ENCODE data around the gene COL26A1. TPM values are rescaled to one million over a fixed set of nuclear protein-coding genes. Genes with fewer than 3 reads are reported as not detected.
A peak's percentile ranks its signal among the peaks of the same experiment; 100 is the strongest.

The COL26A1 gene
- total RNA-seq, 2 experiments from 2014 or later, result not detected

DNA sequence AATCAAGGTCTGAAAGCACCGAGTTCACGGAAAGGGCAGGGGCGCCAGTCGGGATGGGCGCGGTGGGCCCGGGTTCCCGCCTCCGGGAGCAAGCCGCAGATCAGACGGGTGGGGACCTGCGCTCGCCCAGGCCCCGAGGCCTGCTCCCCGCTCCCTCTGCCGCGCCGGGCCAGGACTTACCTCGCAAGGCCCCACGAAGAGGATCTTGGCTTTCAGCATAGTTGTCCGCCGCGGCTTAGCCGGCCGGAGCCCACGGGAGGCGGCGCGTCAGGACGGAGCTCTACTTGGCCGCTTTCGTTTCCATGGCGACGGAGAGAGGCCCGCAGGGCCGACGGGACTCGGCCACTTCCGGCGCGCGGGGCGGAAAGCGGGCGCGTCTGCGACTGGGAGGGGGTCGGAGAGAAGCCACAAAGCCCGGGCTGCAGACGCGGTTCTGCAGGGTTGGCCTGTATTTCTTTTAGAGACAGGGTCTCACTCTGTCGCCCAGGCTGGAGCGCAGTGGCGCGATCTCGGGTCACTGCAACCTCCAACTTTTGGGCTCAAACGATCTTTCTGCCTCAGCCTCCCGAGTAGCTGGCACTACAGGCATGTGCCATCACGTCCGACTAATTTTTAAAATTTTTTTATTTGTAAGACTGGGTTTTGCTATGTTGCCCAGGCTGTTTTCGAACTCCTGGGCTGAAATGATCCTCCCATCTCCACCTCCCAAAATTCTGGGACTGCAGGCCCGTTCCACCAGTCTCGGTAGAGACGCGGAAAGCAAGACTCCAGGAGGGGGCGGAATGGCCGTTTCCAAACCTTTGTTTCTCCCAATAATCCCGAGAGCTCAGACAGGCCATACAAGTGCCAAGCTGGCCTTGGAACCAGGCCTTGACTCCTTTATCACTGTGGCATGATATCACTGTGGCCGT, 40.9 kb upstream of the COL26A1 start, which contains the start of gene IFT22:
Gene IFT22 (minus strand): TSS at position 322 of the 911 bp plus-strand sequence. CDS start 103 bp downstream, at position 219.
- peak within 1 kb of the TSS; percentile 87 for H3K4me3 ChIP-seq (ENCODE audit: low read depth, low read length, poor library complexity, severe bottlenecking)
- BruUV-seq (replicated peaks), result TSS peak; percentile 98
- intact Hi-C loops (cut with micrococcal nuclease; ENCODE audit: unreplicated experiment), result no loop called here

DNA sequence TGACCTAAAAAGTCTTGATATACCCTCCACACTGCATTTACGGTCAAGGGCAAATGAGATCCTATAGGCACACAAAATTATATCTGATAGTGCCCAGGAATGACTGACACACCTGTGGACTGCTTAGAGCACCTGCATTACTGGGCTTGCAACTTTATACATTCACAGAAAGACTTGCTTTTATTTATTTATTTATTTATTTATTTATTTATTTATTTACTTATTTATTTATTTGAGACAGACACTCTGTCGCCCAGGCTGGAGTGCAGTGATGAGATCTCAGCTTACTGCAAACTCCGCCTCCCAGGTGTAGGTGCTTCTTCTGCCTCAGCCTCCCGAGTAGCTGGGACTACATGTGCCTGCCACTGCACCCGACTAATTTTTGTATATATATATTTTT, 34.5 kb upstream of the COL26A1 start:
- ChIA-PET POLR2A (no interaction called here), CTCF (ENCODE audit: unreplicated experiment) (no interaction called here)
- Histone ChIP-seq H3K36me3 (ENCODE audit: insufficient read depth, low read length) (no peaks in the 10 kb centered on the region), H3K79me2 (ENCODE audit: insufficient read depth, low read depth, low read length) (no peaks in the 10 kb centered on the region), H3K9me2 (ENCODE audit: insufficient read depth, low read length) (no peaks in the 10 kb centered on the region), H3K4me2 (ENCODE audit: low read length) (no peak overlapping the region), H4K20me1 (ENCODE audit: insufficient read depth, low read length) (no peaks in the 10 kb centered on the region), H3K4me3 (ENCODE audit: low read depth, low read length, poor library complexity, severe bottlenecking) (no peak overlapping the region), H3K4me1 (ENCODE audit: insufficient read depth, low read length, poor library complexity, severe bottlenecking) (no peaks in the 10 kb centered on the region), H3K9me3 (ENCODE audit: low read length) (no peaks in the 10 kb centered on the region), H3K27ac (ENCODE audit: low read depth, low read length, poor library complexity, severe bottlenecking) (no peak overlapping the region), H2AFZ (ENCODE audit: low read length) (no peak overlapping the region)
- intact Hi-C loops (cut with micrococcal nuclease; ENCODE audit: unreplicated experiment), result no loop called here
- DNase-seq (ENCODE audit: low spot score), result no peak
- no TSS peak for BruUV-seq (replicated peaks)
- TF ChIP-seq, protein P1, sequence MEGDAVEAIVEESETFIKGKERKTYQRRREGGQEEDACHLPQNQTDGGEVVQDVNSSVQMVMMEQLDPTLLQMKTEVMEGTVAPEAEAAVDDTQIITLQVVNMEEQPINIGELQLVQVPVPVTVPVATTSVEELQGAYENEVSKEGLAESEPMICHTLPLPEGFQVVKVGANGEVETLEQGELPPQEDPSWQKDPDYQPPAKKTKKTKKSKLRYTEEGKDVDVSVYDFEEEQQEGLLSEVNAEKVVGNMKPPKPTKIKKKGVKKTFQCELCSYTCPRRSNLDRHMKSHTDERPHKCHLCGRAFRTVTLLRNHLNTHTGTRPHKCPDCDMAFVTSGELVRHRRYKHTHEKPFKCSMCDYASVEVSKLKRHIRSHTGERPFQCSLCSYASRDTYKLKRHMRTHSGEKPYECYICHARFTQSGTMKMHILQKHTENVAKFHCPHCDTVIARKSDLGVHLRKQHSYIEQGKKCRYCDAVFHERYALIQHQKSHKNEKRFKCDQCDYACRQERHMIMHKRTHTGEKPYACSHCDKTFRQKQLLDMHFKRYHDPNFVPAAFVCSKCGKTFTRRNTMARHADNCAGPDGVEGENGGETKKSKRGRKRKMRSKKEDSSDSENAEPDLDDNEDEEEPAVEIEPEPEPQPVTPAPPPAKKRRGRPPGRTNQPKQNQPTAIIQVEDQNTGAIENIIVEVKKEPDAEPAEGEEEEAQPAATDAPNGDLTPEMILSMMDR (conservative IDR thresholded peaks at IDR 0.05; ENCODE audit: low read length), result no peak
- TF ChIP-seq EZH2phosphoT487 (IDR thresholded peaks at IDR 0.05; ENCODE audit: borderline replicate concordance, low read depth, low read length), result no peak

More for the DNA sequence above, 40.9 kb upstream of the COL26A1 start, which contains the start of gene IFT22:
- ChIA-PET CTCF (ENCODE audit: unreplicated experiment) (no interaction called here), POLR2A (interaction anchor here (0.7 to 1.6 kb wide), 4 partner anchors 12 to 711 kb away, joined by 3 to 4 read pairs (median 4); no protein-coding TSS in a partner anchor)
- peak; percentile 98 for DNase-seq (ENCODE audit: low spot score)
- Histone ChIP-seq H3K79me2 (ENCODE audit: insufficient read depth, low read depth, low read length) (no peaks in the 10 kb centered on the region), H2AFZ (ENCODE audit: low read length) (peak within 1 kb of the TSS; percentile 84), H3K9me3 (ENCODE audit: low read length) (no peaks in the 10 kb centered on the region), H3K4me1 (ENCODE audit: insufficient read depth, low read length, poor library complexity, severe bottlenecking) (peaks cover 12% of the 10 kb centered on the region), H3K36me3 (ENCODE audit: insufficient read depth, low read length) (no peaks in the 10 kb centered on the region), H3K9me2 (ENCODE audit: insufficient read depth, low read length) (no peaks in the 10 kb centered on the region), H3K27ac (ENCODE audit: low read depth, low read length, poor library complexity, severe bottlenecking) (peak within 1 kb of the TSS; percentile 48), H3K4me2 (ENCODE audit: low read length) (peak within 1 kb of the TSS; percentile 87), H4K20me1 (ENCODE audit: insufficient read depth, low read length) (no peaks in the 10 kb centered on the region)
- TF ChIP-seq, protein P1 (conservative IDR thresholded peaks at IDR 0.05; ENCODE audit: low read length), result peak; percentile 59
- TF ChIP-seq EZH2phosphoT487 (IDR thresholded peaks at IDR 0.05; ENCODE audit: borderline replicate concordance, low read depth, low read length), result no peak

DNA sequence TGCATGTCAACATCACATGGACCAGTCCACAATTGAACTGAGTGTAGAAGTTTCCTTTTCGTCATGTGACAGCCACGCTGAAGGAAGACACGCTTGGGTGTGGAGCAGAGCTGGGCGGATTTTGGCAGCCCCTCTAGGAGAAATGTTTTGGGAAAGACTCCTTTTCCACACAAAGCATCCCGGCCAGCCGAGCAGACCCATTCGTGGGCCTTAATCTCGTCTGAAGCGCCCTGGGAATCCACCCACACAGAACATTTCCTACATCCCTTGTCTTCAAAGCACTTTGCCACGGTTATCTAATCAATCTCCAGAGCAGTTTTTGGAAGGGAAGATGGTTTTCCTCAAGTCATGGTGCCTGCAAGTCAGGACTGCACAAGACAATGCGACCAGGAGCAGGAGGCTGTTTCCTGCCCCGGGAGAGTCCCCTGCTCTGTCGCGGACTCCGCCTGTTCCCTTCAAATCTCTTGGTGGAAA, 32.6 kb upstream of the COL26A1 start:
- no peak for DNase-seq (ENCODE audit: low spot score)
- Histone ChIP-seq H3K9me3 (ENCODE audit: low read length) (no peaks in the 10 kb centered on the region), H2AFZ (ENCODE audit: low read length) (no peak overlapping the region), H3K4me3 (ENCODE audit: low read depth, low read length, poor library complexity, severe bottlenecking) (no peak overlapping the region), H3K36me3 (ENCODE audit: insufficient read depth, low read length) (no peaks in the 10 kb centered on the region), H3K79me2 (ENCODE audit: insufficient read depth, low read depth, low read length) (no peaks in the 10 kb centered on the region), H4K20me1 (ENCODE audit: insufficient read depth, low read length) (no peaks in the 10 kb centered on the region), H3K9me2 (ENCODE audit: insufficient read depth, low read length) (no peaks in the 10 kb centered on the region), H3K27ac (ENCODE audit: low read depth, low read length, poor library complexity, severe bottlenecking) (no peak overlapping the region), H3K4me1 (ENCODE audit: insufficient read depth, low read length, poor library complexity, severe bottlenecking) (no peaks in the 10 kb centered on the region), H3K4me2 (ENCODE audit: low read length) (no peak overlapping the region)
- intact Hi-C loops (cut with micrococcal nuclease; ENCODE audit: unreplicated experiment), result no loop called here
- POLR2A ChIA-PET, result no interaction called here
- TF ChIP-seq, protein P1 (conservative IDR thresholded peaks at IDR 0.05; ENCODE audit: low read length), result no peak
- CTCF ChIA-PET (ENCODE audit: unreplicated experiment), result no interaction called here
- BruUV-seq (replicated peaks), result no TSS peak

Measured in OCI-LY7 (cell line).